ENCODE measurements around the gene TRAK2. TPM values are rescaled to one million over a fixed set of nuclear protein-coding genes. Genes with fewer than 3 reads are reported as not detected.

The TRAK2 gene
- total and polyA plus RNA-seq, 2 donors (not counting 3 experiments of a cell fraction or from before 2014, with no cell fraction given): 9.7 to 35.7 TPM

- Histone ChIP-seq H3K9me1 (replicated peaks; ENCODE audit: control insufficient read depth, extremely low read depth, insufficient read depth, low read length) (no peaks in the 10 kb centered on the region), H3K79me2 (ENCODE audit: control insufficient read depth, insufficient read depth, low read length) (peaks cover 26% of the 10 kb centered on the region), H3K9me3 (replicated peaks; ENCODE audit: control insufficient read depth, insufficient read depth, low read length) (no peaks in the 10 kb centered on the region), H3K4me3 (replicated peaks in 1 of 3; ENCODE audit: insufficient read depth in 1 of 3, low read depth in 1 of 3, low read length in 3 of 3) (no peak overlapping the region), H3K27ac (ENCODE audit: insufficient read depth, low read depth, low read length) (peak overlapping the region; percentile 12), H3K9ac (replicated peaks; ENCODE audit: extremely low read depth, insufficient read depth, low read length) (no peak overlapping the region), H3K4me2 (ENCODE audit: insufficient read depth, low read length) (peak overlapping the region; percentile 29), H2AFZ (ENCODE audit: low read depth, low read length) (no peak overlapping the region), H3K27me3 (ENCODE audit: control insufficient read depth in 2 of 2, insufficient read depth in 2 of 2, low read length in 2 of 2) (no peaks in the 10 kb centered on the region), H4K20me1 (replicated peaks; ENCODE audit: control insufficient read depth, extremely low read depth, insufficient read depth, low read length) (no peaks in the 10 kb centered on the region), H3K4me1 (ENCODE audit: control insufficient read depth, extremely low read depth, insufficient read depth, low read length) (peaks cover 24% of the 10 kb centered on the region), H3K36me3 (ENCODE audit: control insufficient read depth in 2 of 2, extremely low read depth in 1 of 2, insufficient read depth in 2 of 2, low read length in 2 of 2) (no peaks in the 10 kb centered on the region)
- DNase-seq (ENCODE audit: low read depth, low spot score): no peak
- CTCF ChIA-PET: interaction anchor here (0.5 to 1.9 kb wide), 5 partner anchors 8 to 177 kb away, joined by 3 to 5 read pairs (median 3); partner anchors contain the start of genes STRADB and TRAK2
- POLR2A ChIA-PET: no interaction called here
- dilution Hi-C loops (cut with MboI; ENCODE audit: extremely low pct_ligation_motif_present, low sequenced_read_pairs): no loop called here
- BruUV-seq (replicated peaks): no TSS peak
- FAIRE-seq: no peak
- intact Hi-C loops (cut with micrococcal nuclease): no loop called here
- TF ChIP-seq EZH2 (IDR thresholded peaks at IDR 0.05; ENCODE audit: borderline replicate concordance, low read depth, low read length, severe bottlenecking): no peak
- no peak for TF ChIP-seq MYC (IDR thresholded peaks at IDR 0.05; ENCODE audit: low read depth, low read length)
- TF ChIP-seq JUN (IDR thresholded peaks at IDR 0.05; ENCODE audit: borderline replicate concordance, insufficient read depth, insufficient read length, low read depth): no peak
- peak; percentile 46 for TF ChIP-seq GATA2 (IDR thresholded peaks at IDR 0.05; ENCODE audit: insufficient read depth, insufficient read length, low read depth, low read length)
- TF ChIP-seq FOS (IDR thresholded peaks at IDR 0.05; ENCODE audit: borderline replicate concordance, insufficient read depth, low read length): no peak
- TF ChIP-seq POLR2A (IDR thresholded peaks at IDR 0.05; ENCODE audit: low read depth, low read length): no peak
These were observed 17.8 kb downstream of the TRAK2 start for GRCh38 chr2:201433394-201433995.

GRCh38 chr2:201432621-201433393 is 18.5 kb downstream of the TRAK2 start:
- H3K27me3 ChIP-seq (ENCODE audit: control insufficient read depth in 2 of 2, insufficient read depth in 2 of 2, low read length in 2 of 2): no peaks in the 10 kb centered on the region
- H3K79me2 ChIP-seq (ENCODE audit: control insufficient read depth, insufficient read depth, low read length): peaks cover 24% of the 10 kb centered on the region
- TF ChIP-seq CTCF (IDR thresholded peaks at IDR 0.05; ENCODE audit: extremely low read depth in 1 of 2, insufficient read depth in 1 of 2, low read depth in 1 of 2, low read length in 2 of 2) (no peak), FOS (IDR thresholded peaks at IDR 0.05; ENCODE audit: borderline replicate concordance, insufficient read depth, low read length) (no peak), JUN (IDR thresholded peaks at IDR 0.05; ENCODE audit: borderline replicate concordance, insufficient read depth, insufficient read length, low read depth) (no peak), MYC (IDR thresholded peaks at IDR 0.05; ENCODE audit: low read depth, low read length) (no peak), POLR2AphosphoS5 (IDR thresholded peaks at IDR 0.05; ENCODE audit: insufficient read depth, low read depth, low read length) (no peak), POLR2A (IDR thresholded peaks at IDR 0.05; ENCODE audit: low read depth, low read length) (no peak)
- peak overlapping the region; percentile 29 for H3K4me2 ChIP-seq (ENCODE audit: insufficient read depth, low read length)
- FAIRE-seq (no peak), DNase-seq (ENCODE audit: low read depth, low spot score) (peak; percentile 52)
- H3K4me1 ChIP-seq (ENCODE audit: control insufficient read depth, extremely low read depth, insufficient read depth, low read length): peaks cover 24% of the 10 kb centered on the region
- no peaks in the 10 kb centered on the region for H4K20me1 ChIP-seq (replicated peaks; ENCODE audit: control insufficient read depth, extremely low read depth, insufficient read depth, low read length)
- no peak overlapping the region for H3K4me3 ChIP-seq (replicated peaks in 1 of 3; ENCODE audit: insufficient read depth in 1 of 3, low read depth in 1 of 3, low read length in 3 of 3)
- H3K36me3 ChIP-seq (ENCODE audit: control insufficient read depth in 2 of 2, extremely low read depth in 1 of 2, insufficient read depth in 2 of 2, low read length in 2 of 2): no peaks in the 10 kb centered on the region
- no TSS peak for BruUV-seq (replicated peaks)
- intact Hi-C loops (cut with micrococcal nuclease) (loop anchor here (1.0 kb wide), 1 partner anchor 18 kb away; the partner anchor contains the start of genes STRADB and TRAK2), dilution Hi-C loops (cut with MboI; ENCODE audit: extremely low pct_ligation_motif_present, low sequenced_read_pairs) (no loop called here)
- H3K9ac ChIP-seq (replicated peaks; ENCODE audit: extremely low read depth, insufficient read depth, low read length): no peak overlapping the region
- POLR2A ChIA-PET: no interaction called here
- H3K27ac ChIP-seq (ENCODE audit: insufficient read depth, low read depth, low read length): peak overlapping the region; percentile 12
- no peaks in the 10 kb centered on the region for H3K9me3 ChIP-seq (replicated peaks; ENCODE audit: control insufficient read depth, insufficient read depth, low read length)
- no peak overlapping the region for H2AFZ ChIP-seq (ENCODE audit: low read depth, low read length)
- CTCF ChIA-PET: interaction anchor here (0.5 to 1.9 kb wide), 7 partner anchors 9 to 176 kb away, joined by 3 to 5 read pairs (median 3); partner anchors contain the start of genes STRADB and TRAK2
- H3K9me1 ChIP-seq (replicated peaks; ENCODE audit: control insufficient read depth, extremely low read depth, insufficient read depth, low read length): no peaks in the 10 kb centered on the region

All from endothelial cell of umbilical vein (primary cell).